NAMALWA (cell line): ENCODE data around the gene SNRNP40.
"Not testable (repeated sequence)": the region's sequence is repeated elsewhere in the genome, so short reads cannot be mapped to it uniquely, and the experiment has no call there.

Experiments
- DNase-seq: peaks from one replicate; pipeline ENCODE4 v3.0.0-alpha.2; 2015; ENCODE audit warnings: low spot score

Gene SNRNP40

DNA sequence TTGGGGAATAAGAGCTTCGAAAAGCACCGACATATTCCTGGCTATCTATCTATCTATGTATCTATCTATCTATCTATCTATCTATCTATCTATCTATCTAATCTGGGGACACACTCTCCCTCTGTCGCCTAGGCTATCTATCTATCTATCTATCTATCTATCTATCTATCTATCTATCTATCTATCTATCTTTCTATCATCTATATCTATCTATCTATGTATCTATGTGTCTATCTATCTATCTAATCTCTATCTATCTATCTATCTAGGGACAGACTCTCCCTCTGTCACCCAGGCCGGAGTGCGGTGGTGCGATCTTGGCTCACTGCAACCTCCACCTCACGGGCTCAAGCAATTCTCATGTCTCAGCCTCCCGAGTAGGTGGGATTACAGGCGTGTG lies 14.2 kb downstream of the SNRNP40 start:
- not testable (repeated sequence) for DNase-seq

DNA sequence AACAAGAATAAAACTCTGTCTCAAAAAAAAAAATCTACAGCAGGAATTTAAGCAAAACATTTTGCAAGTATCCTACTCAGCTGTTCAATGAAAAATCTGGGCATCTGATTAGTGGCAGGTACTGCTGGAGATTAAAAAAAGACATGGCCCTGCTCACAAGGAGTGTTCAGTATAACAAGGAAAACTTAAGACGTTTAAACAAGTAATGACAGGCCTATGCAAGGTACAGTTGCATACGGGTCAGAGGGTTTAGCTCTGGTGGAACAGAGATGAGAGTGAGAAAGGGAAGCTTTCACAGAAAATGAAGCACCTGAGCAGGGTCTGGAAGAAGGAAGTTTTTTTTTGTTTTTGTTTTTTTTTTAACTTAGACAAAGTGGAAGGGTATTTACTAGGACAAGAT lies 23.0 kb downstream of the SNRNP40 start:
- no peak for DNase-seq

DNA sequence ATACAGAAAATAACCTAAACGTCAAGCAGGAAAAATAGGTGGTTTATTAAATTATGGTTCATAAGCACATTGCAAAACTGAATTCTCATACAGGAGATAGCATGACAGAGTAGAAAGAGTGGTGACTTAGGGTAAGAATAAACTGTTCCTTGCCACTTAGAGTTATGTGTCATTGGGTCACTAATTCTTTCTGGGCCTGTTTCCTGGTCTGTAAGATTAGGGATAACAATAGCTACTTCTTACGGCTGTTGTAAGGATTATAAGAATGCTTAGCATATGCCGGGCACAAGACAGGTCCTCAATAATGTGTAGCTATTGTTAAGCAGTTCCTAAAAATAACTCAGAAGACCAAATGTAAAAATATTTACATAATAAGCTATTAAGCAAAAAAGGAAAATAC lies 24.2 kb downstream of the SNRNP40 start:
- no peak for DNase-seq

DNA sequence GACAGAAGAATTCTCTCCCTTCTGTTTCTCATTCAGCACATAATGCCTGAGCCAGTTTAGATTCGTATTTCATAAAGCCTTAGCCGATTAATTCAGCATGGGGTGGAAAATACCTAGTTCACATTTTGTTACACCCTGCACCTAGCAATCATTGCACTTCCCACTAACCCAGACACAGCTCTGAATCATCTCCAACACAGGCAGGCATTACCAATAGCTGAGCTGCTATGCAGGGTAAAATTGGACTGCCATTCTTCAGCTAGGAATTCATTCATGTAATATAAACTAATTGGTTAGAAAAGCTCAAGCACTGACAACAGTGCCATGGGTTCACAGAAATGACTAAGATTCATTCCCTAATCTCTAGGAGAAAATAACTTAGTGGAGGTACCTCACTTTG lies 30.0 kb downstream of the SNRNP40 start:
- DNase-seq, result no peak

DNA sequence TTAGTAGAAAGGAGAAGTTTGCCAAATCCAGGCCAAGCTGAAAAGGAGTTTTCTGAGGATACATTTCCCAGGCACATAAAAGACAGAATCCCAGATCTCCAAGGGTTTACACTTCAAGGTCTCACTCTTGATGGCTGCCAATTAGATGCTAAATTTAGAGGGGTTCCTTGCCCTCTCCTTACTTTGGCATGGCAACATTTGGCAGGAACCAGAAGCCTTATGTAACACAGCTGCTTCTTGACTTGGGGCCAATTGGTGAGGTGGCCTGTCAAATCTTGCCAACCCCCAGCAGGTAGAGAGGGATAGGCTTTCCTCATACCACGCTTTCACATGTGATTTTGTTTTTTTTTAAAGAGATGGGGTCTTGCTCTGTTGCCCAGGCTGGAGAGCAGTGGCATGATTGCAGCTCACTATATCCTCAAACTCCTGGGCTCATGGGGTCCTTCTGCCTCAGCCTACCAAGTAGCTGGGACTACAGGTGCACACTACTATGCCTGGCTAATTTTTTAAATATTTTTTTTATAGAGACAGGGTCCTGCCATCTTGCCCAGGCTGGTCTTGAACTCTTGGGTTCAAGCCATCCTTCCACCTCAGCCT lies 31.7 kb downstream of the SNRNP40 start:
- DNase-seq, result no peak

DNA sequence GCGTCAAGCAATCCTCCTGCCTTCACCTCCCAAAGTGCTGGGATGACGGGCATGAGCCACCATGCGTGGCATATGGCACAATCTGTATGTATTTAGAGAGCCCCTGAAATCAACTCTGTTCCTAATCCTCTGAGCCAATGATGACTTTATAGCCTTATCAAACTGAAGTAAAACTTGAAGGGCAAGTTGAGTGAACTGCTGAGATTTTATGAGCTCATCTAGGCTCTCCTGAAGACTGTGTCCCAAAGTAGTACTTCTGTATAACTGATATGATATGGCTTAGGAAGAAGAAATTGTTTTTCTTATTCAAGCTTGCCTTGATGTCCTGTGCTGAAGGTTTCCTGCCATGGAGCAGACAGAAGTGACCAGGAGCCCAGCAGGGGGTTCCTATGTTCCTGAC lies 33.2 kb downstream of the SNRNP40 start:
- no peak for DNase-seq

DNA sequence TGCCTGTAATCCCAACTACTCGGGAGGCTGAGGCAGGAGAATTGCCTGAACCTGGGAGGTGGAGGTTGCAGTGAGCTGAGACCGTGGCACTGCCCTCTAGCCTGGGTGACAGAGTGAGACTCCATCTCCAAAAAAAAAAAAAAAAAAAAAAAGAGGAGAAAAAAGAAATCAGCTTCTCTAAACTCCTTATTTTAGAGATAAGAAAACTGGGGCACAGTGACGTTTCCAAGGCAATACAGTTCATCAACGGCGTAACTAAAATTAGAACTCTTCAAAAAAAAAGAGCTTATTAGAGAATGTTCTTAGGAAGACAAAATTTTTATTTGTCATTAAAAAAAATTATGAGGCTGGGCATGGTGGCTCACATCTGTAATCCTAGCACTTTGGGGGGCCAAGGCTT lies 34.2 kb downstream of the SNRNP40 start:
- not testable (repeated sequence) for DNase-seq

DNA sequence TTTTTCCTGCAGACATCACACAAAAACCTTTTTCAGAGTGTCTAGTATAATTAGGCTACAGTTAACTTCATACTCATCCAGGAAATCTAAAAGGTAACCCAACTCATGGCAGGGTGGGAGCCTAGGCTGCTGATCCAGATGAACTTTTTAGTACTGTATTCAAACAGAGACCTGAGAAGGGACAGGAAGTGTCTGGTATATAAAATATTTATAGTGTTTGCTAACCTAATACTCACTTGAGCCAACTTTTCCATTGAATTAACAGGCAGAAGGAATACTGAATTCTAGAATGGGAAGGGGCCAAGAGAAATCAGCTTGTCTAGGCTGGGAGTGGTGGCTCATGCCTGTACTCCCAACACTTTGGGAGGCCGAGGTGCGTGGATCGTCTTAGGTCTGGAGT lies 34.7 kb downstream of the SNRNP40 start:
- DNase-seq, result no peak

DNA sequence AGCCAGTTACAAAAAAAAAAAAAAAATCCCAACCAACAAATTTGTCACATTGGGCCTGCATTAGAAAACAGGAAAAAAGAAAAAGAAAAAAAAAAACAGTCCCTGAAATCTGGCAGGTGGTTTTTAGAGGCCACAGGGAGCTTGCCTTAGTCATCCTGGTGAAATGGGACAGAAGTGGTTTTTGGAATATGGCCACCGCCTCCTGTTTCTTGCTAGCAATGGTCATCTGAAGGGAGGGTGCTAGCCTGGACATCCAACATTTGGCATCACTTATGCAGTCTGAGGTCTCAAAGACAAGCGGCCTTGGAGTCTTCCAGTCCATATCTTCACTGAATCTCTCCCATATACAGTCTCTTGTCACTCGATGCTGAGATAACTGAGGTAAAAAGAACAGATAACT lies 36.8 kb downstream of the SNRNP40 start:
- no peak for DNase-seq

DNA sequence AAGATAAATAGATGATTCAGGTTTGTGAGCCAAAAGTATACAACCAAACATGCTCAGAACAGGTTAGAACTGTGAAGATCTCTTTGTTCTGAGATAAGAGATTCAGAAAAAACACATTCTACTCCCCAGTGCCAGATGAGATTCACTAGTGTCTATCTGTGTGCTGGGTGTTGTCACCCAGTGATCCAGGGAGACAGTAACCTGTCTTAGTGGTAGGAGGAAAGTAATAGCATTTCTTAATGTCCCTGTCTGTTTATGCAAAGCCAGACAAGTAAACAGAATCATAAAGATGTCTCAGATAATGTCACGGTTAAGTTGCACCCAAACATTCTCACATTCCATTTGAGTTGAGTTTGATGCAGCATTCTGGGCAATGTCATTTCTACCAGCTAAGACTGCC lies 38.0 kb downstream of the SNRNP40 start:
- no peak for DNase-seq

DNA sequence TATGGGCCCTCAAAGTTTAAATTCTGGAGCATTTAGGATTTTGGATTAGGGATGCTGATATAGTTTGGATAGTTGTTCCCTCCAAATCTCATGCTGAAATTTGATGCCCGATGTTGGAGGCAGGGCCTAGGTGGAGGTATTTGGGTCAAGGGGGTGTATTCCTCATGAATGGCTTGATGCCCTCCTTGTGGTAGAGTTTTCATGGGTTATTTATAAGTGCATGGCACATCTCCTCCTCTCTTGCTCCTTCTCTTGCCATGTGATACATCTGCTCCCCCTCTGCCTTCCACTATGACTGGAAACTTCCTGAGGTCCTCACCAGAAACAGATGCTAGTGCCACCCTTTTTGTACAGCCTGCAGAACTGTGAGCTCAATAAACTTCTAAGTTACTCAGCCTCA lies 39.4 kb downstream of the SNRNP40 start:
- no peak for DNase-seq

DNA sequence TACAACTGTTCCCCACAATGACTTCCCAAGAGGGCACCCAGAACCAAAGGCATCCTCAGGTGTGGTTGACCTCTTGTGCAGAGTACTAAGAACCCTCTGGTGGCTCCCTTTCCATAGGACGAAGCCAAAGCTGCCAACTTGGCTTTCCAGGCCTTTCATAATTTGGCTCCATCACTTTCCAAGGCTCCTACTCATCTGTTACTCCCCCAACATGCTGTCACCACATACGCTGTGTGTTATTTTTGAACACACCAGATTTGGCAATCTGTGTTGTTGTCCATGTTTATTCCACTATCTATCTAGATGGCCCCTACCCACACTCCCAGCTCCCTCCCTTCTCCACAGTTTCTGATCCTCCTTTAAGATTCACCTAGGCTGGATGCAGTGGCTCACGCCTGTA lies 46.7 kb downstream of the SNRNP40 start:
- no peak for DNase-seq

DNA sequence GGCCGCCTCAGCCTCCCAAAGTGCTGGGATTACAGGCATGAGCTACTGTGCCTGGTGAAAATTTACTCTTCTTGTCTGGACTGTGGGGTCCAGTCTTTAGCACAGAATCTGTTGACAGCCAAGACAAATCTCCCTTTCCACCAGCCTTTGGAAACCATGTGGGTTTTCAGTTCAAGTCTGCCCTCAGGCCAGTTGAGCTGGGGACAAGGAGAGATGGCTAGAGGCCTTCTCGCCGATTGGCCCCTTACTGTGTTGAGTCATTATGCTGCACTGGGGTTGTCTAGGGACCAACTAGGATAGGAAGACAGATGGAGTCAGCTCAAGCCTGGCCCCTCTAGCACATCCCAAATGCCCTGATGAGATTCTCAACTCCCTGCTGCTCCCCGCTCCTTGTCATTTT lies 48.3 kb downstream of the SNRNP40 start:
- no peak for DNase-seq

DNA sequence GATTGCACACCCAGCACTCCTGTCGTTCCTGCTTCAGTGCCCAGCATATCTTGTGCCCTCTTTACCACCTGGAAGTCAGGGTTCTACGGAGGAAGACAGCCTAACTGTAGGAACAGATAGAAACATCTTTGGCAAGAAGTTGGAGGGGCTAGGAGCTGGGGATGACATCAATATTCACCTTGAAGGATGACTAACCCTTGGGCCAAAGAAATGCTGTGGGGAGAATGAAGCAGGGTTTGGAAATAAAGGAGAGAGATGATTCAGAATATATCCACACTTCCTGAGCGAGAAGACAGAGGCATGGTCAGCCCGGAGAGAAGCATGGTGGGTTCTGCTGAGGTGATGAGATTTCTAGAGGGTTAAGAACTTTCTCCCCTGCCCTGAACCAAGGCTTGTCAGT lies 52.3 kb downstream of the SNRNP40 start:
- no peak for DNase-seq

DNA sequence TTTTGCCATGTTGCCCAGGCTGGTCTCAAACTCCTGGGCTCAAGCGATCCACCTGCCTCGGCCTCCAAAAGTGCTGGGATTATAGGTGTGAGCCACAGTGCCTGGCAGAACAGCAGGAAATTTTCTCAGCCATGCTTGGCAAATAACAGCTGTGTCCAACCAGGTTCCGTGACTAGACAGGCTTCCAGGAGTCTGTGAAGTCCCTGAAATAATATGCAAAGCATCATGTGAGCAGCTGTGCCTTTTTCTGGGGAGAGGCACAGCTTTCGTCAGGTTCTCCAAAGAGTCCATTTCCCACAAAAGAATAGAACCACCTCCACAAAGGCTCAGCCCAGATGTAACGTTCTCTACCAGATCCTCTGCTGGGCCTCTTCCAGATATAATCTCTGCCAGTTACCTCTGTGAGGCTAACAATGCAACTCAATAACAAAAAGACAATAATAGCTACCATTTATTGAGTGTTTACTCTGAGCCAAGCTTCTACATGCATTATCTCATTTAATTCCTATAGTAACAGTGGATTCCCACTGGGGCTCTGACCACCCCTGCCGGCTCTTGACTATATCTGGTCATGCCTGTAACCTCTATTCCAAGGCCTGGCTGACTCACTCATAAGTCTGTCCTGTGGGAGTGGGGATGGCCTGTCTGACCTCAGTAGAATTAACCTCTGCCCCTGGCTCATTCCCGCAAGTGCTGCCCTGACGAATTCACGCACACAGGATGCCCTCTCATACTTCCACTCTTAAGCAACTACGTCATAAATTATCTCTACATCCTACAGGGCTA lies 52.9 kb downstream of the SNRNP40 start:
- no peak for DNase-seq

DNA sequence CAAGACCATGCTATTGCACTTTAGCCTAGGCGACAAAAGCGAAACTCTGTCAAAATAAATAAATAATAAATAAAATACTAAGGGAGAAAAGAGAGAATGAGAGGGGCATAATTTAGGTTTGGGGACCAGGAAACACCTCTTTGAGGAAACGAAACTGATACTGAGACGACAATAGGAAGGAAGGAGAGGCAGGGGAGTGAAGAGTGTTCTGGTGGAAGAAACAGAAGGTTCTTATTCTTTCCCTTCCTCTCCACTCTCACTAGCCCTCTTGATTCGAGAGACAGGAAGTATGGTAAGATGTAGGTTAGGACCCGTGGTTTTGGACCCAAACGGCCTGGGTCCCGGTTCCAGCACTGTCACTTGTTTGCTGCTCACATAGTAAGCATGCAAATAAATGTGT lies 55.3 kb downstream of the SNRNP40 start:
- DNase-seq, result peak; percentile 26

DNA sequence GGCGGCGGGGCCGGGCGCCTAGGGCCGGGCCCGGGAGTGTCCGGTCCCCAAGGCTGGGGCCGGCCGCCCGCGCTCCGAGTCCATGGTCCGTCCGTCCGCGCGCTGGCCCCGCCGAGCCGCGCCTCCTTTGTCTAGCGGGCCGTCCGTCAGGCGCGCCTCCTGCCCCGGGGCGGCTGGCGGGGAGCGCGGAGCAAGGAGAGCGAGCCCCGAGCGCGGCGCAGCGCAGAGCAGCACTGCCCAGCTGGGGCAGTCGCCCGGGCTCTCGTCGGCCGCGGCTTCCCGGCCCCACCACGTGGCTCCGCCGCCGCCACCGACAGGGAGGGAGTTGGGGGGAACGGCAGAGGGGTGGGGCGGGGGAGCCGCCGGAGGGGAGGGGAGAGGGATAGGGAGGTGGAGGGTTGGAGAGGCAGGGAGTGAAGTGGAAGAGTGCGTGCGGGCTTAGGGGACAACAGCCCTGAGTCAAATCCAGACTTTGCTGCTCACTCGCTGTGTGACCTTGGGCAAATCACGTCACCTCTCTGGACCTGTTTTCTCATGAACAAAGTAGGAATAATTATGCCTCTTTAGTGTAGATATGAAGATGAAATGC lies 56.8 kb downstream of the SNRNP40 start, which contains the start of gene NKAIN1:
Gene NKAIN1, minus strand, starts transcription at position 235 of the 589 bp plus-strand sequence. CDS start 340 bp downstream, outside the sequence.
- no peak for DNase-seq

DNA sequence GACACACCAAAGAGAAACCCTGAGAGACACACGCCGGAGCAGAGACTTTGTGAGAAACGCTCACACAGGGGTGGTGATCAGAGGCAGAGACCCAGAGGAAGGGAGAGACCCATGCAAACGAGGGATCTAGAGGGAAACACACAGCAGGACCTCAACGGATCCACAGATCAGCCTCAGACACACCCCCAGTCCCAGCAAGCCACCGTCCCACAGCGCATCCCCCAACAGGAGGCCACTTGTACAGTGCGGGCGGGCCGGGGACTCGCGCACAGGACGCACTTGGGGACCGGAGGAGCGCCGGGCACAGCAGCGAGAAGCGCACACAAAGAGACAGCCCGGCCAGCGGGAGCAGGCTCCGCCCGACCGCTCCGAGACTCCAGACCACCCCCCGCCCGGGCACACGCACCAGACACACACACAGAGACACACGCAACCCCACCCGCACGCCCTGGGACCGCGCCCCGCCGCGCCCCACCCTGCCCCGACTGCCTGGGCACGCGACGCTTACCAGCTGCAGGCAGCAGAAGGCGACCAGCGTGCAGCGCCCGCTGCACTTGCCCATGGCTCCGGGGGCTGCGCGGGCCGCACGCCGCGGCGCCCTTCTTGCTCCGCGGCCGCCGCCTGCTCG lies 57.5 kb downstream of the SNRNP40 start:
- DNase-seq, result no peak

DNA sequence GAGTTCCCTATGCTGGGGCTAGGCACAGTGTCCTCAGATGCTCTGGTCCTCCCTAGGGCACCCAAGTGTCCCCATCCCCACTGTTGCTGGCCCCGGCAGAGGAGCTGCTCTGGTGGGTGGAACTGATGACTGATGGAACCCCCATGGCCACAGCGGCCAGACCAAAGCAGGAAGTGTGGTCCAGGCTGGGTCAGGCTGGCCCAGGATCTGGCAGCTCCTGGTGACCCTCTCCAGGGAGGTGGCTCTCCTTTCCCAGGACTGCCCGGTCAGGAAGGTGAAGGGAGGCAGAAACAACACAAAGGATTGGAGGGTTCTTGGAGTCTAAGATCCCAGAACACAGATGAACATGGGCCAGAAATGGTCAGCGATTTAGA lies 58.0 kb downstream of the SNRNP40 start:
- no peak for DNase-seq

DNA sequence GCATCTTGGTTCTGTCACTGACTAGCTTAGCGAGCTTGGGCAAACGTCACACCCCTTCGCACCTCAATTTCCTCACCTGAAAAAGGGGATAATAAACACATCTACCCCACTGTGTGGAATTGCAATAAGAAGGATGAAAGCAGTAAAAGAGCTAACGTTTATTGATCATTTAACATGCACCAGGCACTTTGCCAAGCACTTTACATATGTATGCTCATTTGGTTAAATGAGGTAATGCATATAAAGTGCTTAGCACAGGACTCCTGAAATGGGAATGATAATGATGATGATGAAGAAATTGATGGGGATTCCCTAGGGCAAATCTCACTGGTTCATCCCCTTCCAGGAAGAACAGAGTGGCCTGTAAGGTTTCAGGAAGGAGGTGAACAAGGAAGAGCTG lies 61.7 kb downstream of the SNRNP40 start:
- DNase-seq, result no peak

DNA sequence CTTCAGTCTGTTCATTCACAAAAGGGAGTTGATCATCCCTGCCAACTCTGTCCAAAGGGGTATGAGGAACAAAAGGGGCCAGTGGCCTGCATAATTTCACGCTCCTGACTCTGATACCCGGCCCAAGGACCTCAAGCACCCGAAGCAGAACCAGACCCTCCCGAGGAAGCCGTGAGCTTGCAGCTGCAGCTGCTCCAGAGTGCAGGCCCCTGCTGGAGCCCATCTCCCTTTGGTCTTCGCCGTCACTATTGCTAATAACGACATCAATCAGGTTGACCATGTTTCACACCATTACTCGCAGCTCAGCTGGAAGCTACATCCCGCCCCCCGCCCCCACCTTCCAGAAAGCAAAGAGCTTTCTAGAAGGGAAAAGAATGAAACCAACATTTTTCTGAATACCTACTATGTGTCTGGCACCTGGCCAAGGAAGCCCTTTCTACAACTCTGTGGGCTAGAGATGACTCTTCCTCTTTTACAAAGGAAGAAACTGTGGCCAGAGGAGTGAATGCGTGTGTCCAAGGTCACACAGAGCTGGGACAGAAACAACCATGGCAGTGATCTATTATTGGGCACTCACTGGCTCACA lies 62.4 kb downstream of the SNRNP40 start:
- DNase-seq, result no peak

DNA sequence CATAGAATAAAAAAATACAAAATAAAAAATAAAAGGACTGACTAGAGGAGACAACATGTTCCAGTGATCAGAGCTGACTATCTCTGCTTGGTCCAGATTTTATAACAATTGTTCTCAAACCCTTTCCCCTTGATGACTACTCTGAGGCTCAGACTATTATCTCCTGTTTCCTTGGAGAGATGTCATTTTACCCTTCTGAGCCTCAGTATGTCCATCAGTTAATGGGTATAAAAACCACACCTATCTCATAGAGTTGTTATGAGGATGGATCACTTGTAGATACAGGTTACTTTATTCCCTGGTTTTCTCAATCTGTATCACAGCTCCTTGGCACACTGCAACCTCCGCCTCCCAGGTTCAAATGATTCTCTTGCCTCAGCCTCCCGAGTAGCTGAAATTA lies 63.9 kb downstream of the SNRNP40 start:
- no peak for DNase-seq

DNA sequence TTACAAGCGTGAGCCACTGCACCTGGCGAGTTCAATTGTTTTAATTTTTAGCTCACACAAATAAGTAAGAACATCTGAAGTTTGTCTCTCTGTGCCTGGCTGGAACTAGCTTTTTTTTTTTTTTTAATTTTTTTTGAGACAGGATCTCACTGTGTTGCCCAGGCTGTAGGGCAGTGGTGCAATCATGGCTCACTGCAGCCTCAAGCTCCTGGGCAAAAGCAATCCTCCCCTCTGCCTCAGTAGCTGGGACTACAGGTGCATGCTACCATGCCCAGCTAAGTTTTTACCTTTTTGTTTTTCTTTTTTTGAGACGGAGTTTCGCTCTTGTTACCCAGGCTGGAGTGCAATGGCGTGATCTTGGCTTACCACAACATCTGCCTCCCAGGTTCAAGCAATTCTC lies 64.8 kb downstream of the SNRNP40 start:
- DNase-seq, result no peak
